Left colon (tissue), 2 donors: ENCODE data around the gene GGT6. TPM values are rescaled to one million over a fixed set of nuclear protein-coding genes. Genes with fewer than 3 reads are reported as not detected.

ENCODE experiments used
- ATAC-seq: fragments of 200-7000 bp; cut with Tn5 transposase; one replicate; pipeline ENCODE4 v1.9.1; 2020; ENCODE audit warnings: mild to moderate bottlenecking, moderate library complexity
- DNase-seq, 2 donors: peaks; one replicate each; pipeline ENCODE4 v3.0.0-alpha.2; 2020
- intact Hi-C, 2 donors: fragments of 100-400 bp; cut with DNase I in 1 of 2; cut with micrococcal nuclease in 1 of 2; formaldehyde crosslinking; loops; one replicate each; pipeline versions ENCODE4 v1.11.2 to v1.14.0; 2022; cut with DNase I, micrococcal nuclease
- total RNA-seq, 2 donors: library from RNA; stranded (reverse); fragmentation: NEBNext Ultra II Directional; extraction: Animal tissue kit (Norgen Biotek cat#: 25700); gene quantifications; one replicate each; pipeline ENCODE4 v1.2.1, GENCODE V29; 2021
- donor health status: DM: no; HTN: no; CAD: no.
- donor health status: DM: yes; HTN: yes; CAD: no.

The GGT6 gene
- total RNA-seq, 2 donors from 2014 or later: 185 to 232 TPM

GRCh38 chr17:4545217-4545951, 15.0 kb downstream of the GGT6 start:
- DNase-seq (no peak), ATAC-seq (no peak)
- intact Hi-C loops: no loop called here

- ATAC-seq: no peak
- intact Hi-C loops: no loop called here
- no peak for DNase-seq
These were observed 15.5 kb downstream of the GGT6 start for GRCh38 chr17:4544951-4545216.

GRCh38 chr17:4544135-4544950, 16.0 kb downstream of the GGT6 start:
- intact Hi-C loops: no loop called here
- ATAC-seq (no peak), DNase-seq (no peak)

GRCh38 chr17:4543557-4544026, 16.8 kb downstream of the GGT6 start:
- intact Hi-C loops: no loop called here
- DNase-seq: no peak
- no peak for ATAC-seq

GRCh38 chr17:4542726-4543191, 17.6 kb downstream of the GGT6 start:
- DNase-seq (no peak), ATAC-seq (no peak)
- intact Hi-C loops: no loop called here

GRCh38 chr17:4542003-4542725, 18.2 kb downstream of the GGT6 start:
- DNase-seq: no peak
- ATAC-seq: no peak
- intact Hi-C loops: no loop called here

- DNase-seq (no peak), ATAC-seq (no peak)
- intact Hi-C loops: no loop called here
These were observed 18.9 kb downstream of the GGT6 start for GRCh38 chr17:4541328-4542002.

- no peak for ATAC-seq
- DNase-seq: no peak
- intact Hi-C loops: no loop called here
These were observed 19.6 kb downstream of the GGT6 start for GRCh38 chr17:4540687-4541327.

GRCh38 chr17:4540224-4540651, 20.1 kb downstream of the GGT6 start:
- intact Hi-C loops: no loop called here
- DNase-seq (no peak), ATAC-seq (peak; percentile 12)

- no peak for DNase-seq
- intact Hi-C loops: no loop called here
- ATAC-seq: no peak
These were observed 20.7 kb downstream of the GGT6 start for GRCh38 chr17:4539576-4540223.

GRCh38 chr17:4539025-4539424, 21.4 kb downstream of the GGT6 start:
- ATAC-seq (no peak), DNase-seq (no peak)
- intact Hi-C loops: no loop called here

GRCh38 chr17:4538236-4539002, 22.0 kb downstream of the GGT6 start:
- ATAC-seq: no peak
- intact Hi-C loops: no loop called here
- DNase-seq: no peak

- DNase-seq (no peak), ATAC-seq (no peak)
- intact Hi-C loops: no loop called here
These were observed 22.7 kb downstream of the GGT6 start for GRCh38 chr17:4537451-4538235.

GRCh38 chr17:4536742-4537411, 23.5 kb downstream of the GGT6 start:
- DNase-seq (no peak), ATAC-seq (no peak)
- intact Hi-C loops: no loop called here

- intact Hi-C loops: no loop called here
- no peak for DNase-seq
- peak; percentile 44 for ATAC-seq
These were observed 24.1 kb downstream of the GGT6 start for GRCh38 chr17:4536259-4536741.

GRCh38 chr17:4535667-4536258, 24.6 kb downstream of the GGT6 start:
- intact Hi-C loops: no loop called here
- ATAC-seq: peak; percentile 2
- DNase-seq: no peak
